Vagina (tissue), 2 donors: ENCODE data around the gene PEX13. TPM values are rescaled to one million over a fixed set of nuclear protein-coding genes. Genes with fewer than 3 reads are reported as not detected.
"Not testable (repeated sequence)": the region's sequence is repeated elsewhere in the genome, so short reads cannot be mapped to it uniquely, and the experiment has no call there.

Source experiments
- DNase-seq, 2 donors: peaks; one replicate each; pipeline ENCODE4 v3.0.0-alpha.2; 2017; ENCODE audit errors: extremely low spot score in 2 of 2
- H3K27ac ChIP-seq: fragments of 200-600 bp; sonication (generic); one replicate; pipeline ENCODE4 v1.5.1; 2019
- H3K27me3 ChIP-seq: fragments of 200-600 bp; sonication (generic); one replicate; pipeline ENCODE4 v1.5.1; 2019
- H3K36me3 ChIP-seq, 2 donors: fragments of 200-600 bp; sonication (generic); one replicate each; pipeline ENCODE4 v1.5.1; 2017 to 2019
- H3K4me1 ChIP-seq: fragments of 200-600 bp; sonication (generic); one replicate; pipeline ENCODE4 v1.5.1; 2019
- H3K4me3 ChIP-seq, 2 donors: fragments of 200-600 bp; sonication (generic); 1 replicate in 1 of 2; 2 replicates in 1 of 2; pipeline ENCODE4 v1.5.1; 2016 to 2019
- H3K9me3 ChIP-seq: fragments of 200-600 bp; sonication (generic); one replicate; pipeline ENCODE4 v1.5.1; 2019
- CTCF ChIP-seq, 3 experiments: fragments of 450-650 bp in 2 of 3; fragments of 200-600 bp in 1 of 3; sonication (generic) in 1 of 3; IDR thresholded peaks; one replicate each; pipeline ENCODE4 v1.5.1; 2017 to 2019; ENCODE audit warnings: antibody characterized with exemption in 3 of 3, mild to moderate bottlenecking in 2 of 3, moderate library complexity in 2 of 3
- POLR2A ChIP-seq, 2 donors: fragments of 450-650 bp; IDR thresholded peaks; one replicate each; pipeline ENCODE4 v1.6.1; 2017; ENCODE audit warnings: antibody characterized with exemption in 2 of 2, mild to moderate bottlenecking in 2 of 2, moderate library complexity in 2 of 2
- POLR2AphosphoS5 ChIP-seq, 2 donors: sonication (generic); formaldehyde crosslinking; IDR thresholded peaks; one replicate each; pipeline ENCODE4 v1.9.0; 2017; ENCODE audit warnings: antibody characterized with exemption in 2 of 2, mild to moderate bottlenecking in 2 of 2, low read depth in 1 of 2; ENCODE audit not compliant: insufficient read depth in 1 of 2
- intact Hi-C: fragments of 100-400 bp; cut with DNase I; formaldehyde crosslinking; loops from one replicate; pipeline ENCODE4 v1.15.1; 2023
- total RNA-seq: library from RNA; depleted of rRNA; stranded (reverse); fragments of >200 nt; gene quantifications from one replicate; pipeline ENCODE4 v1.2.3, GENCODE V29; 2016

PEX13 gene
- total RNA-seq, 1 donor from 2014 or later: 18.7 TPM

- no peak for DNase-seq
- no peaks in the 10 kb centered on the region for H3K36me3 ChIP-seq
- H3K27me3 ChIP-seq: no peaks in the 10 kb centered on the region
- no peak overlapping the region for H3K4me3 ChIP-seq
- H3K9me3 ChIP-seq: no peaks in the 10 kb centered on the region
- no peak overlapping the region for H3K27ac ChIP-seq
- intact Hi-C loops: no loop called here
- TF ChIP-seq CTCF (IDR thresholded peaks at IDR 0.05): no peak
- no peak for TF ChIP-seq POLR2A (IDR thresholded peaks at IDR 0.05)
- peak in 1 of 2 donors; percentile 22 for TF ChIP-seq POLR2AphosphoS5 (IDR thresholded peaks at IDR 0.05; ENCODE audit: insufficient read depth in 1 of 2, low read depth in 1 of 2)
- peaks cover 17% of the 10 kb centered on the region for H3K4me1 ChIP-seq
Observed at GRCh38 chr2:61011678-61012077, 5.8 kb upstream of the PEX13 start.

DNA sequence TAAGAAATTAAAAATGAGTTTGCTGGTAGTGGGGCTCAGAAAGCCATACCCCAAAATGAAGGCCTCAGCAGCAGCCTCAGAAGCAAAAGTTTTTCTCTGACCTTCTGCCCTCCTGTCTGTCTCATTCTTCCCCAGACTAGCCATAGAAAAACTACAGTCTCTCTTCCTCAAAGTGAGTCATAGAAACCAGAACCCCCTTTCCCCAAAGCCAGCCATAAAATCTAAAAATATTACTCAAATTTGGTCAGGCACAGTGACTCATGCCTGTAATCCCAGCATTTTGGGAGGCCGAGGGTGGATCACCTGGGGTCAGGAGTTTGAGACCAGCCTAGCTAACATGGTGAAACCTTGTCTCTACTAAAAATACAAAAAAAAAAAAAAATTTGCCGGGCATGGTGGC lies 5.2 kb upstream of the PEX13 start:
- H3K27ac ChIP-seq, intact Hi-C loops, H3K36me3 ChIP-seq, H3K4me3 ChIP-seq, DNase-seq, H3K27me3 ChIP-seq, H3K9me3 ChIP-seq: not testable (repeated sequence)
- H3K4me1 ChIP-seq: peaks cover 19% of the 10 kb centered on the region

- no peak for DNase-seq
- TF ChIP-seq POLR2A (IDR thresholded peaks at IDR 0.05) (no peak), CTCF (IDR thresholded peaks at IDR 0.05) (no peak), POLR2AphosphoS5 (IDR thresholded peaks at IDR 0.05; ENCODE audit: insufficient read depth in 1 of 2, low read depth in 1 of 2) (no peak)
- Histone ChIP-seq H3K4me1 (peaks cover 20% of the 10 kb centered on the region), H3K27me3 (no peaks in the 10 kb centered on the region), H3K4me3 (no peak overlapping the region), H3K9me3 (no peaks in the 10 kb centered on the region), H3K27ac (no peak overlapping the region), H3K36me3 (no peaks in the 10 kb centered on the region)
- intact Hi-C loops: no loop called here
Observed at GRCh38 chr2:61013382-61013781, 4.1 kb upstream of the PEX13 start.

- no peak overlapping the region for H3K27ac ChIP-seq
- H3K4me1 ChIP-seq: peaks cover 34% of the 10 kb centered on the region
- intact Hi-C loops: loop anchor here (5.0 kb wide), 1 partner anchor 53 kb away; the partner anchor contains the start of gene SANBR
Observed at GRCh38 chr2:61014763-61015162, 2.8 kb upstream of the PEX13 start.

GRCh38 chr2:61015976-61016375 lies 1.5 kb upstream of the PEX13 start:
- no peak for DNase-seq
- Histone ChIP-seq H3K4me1 (peaks cover 46% of the 10 kb centered on the region), H3K4me3 (peak overlapping the region; percentile 63 to 94), H3K36me3 (peaks cover 0 to 1% of the 10 kb centered on the region in 2 donors), H3K9me3 (no peaks in the 10 kb centered on the region), H3K27me3 (no peaks in the 10 kb centered on the region), H3K27ac (peak overlapping the region; percentile 91)
- TF ChIP-seq CTCF (IDR thresholded peaks at IDR 0.05) (no peak), POLR2A (IDR thresholded peaks at IDR 0.05) (no peak), POLR2AphosphoS5 (IDR thresholded peaks at IDR 0.05; ENCODE audit: insufficient read depth in 1 of 2, low read depth in 1 of 2) (peak in 1 of 2 donors; percentile 70)
- intact Hi-C loops: loop anchor here (5.0 kb wide), 1 partner anchor 51 kb away; the partner anchor contains the start of gene SANBR

More at GRCh38 chr2:61014763-61015162, 2.8 kb upstream of the PEX13 start:
- TF ChIP-seq CTCF (IDR thresholded peaks at IDR 0.05) (no peak), POLR2AphosphoS5 (IDR thresholded peaks at IDR 0.05; ENCODE audit: insufficient read depth in 1 of 2, low read depth in 1 of 2) (peak in 1 of 2 donors; percentile 62)
- Histone ChIP-seq H3K4me3 (no peak overlapping the region), H3K27me3 (no peaks in the 10 kb centered on the region), H3K9me3 (no peaks in the 10 kb centered on the region), H3K36me3 (no peaks in the 10 kb centered on the region)
- DNase-seq: no peak
